HepG2 (cell line): ENCODE data around the gene TMBIM6. TPM values are rescaled to one million over a fixed set of nuclear protein-coding genes. Genes with fewer than 3 reads are reported as not detected.
A peak's percentile ranks its signal among the peaks of the same experiment; 100 is the strongest.
"Not testable (repeated sequence)": the region's sequence is repeated elsewhere in the genome, so short reads cannot be mapped to it uniquely, and the experiment has no call there.

ENCODE experiments used
- ATAC-seq: fragments of 200-7000 bp; cut with Tn5 transposase; 3 replicates; pipeline ENCODE4 v1.9.1; 2020; ENCODE audit warnings: mild to moderate bottlenecking, moderate library complexity
- BruUV-seq: library from RNA; stranded (reverse); fragments of 400-500 nt; replicated peaks from 2 replicates; lab custom pipeline; 2021; lab: Mats Ljungman, UMichigan
- CTCF ChIA-PET: fragments of 300-600 bp; formaldehyde crosslinking; extraction: SDS; loops from one replicate; lab custom pipeline; 2021; ENCODE audit warnings: low total read pairs, inconsistent platforms, low intra/inter-chr PET ratio; lab: Yijun Ruan, JAX
- POLR2A ChIA-PET: fragments of 350-600 bp; sonication (Branson Sonifier 250); formaldehyde crosslinking; loops from one replicate; lab custom pipeline; 2020; ENCODE audit warnings: antibody characterized with exemption, inconsistent platforms; lab: Yijun Ruan, JAX
- DNase-seq: peaks from one replicate; pipeline ENCODE4 v3.0.0-alpha.2; 2015; ENCODE audit warnings: low spot score
- FAIRE-seq: peaks from 3 replicates; lab custom pipeline; 2011; peaks lifted over from hg19 to GRCh38; lab: Jason Lieb, UNC
- H2AFZ ChIP-seq: one replicate; pipeline ENCODE4 v1.6.1; 2011; ENCODE audit warnings: low read length, inconsistent platforms
- H3K27ac ChIP-seq: fragments of 300-600 bp; 3 replicates; pipeline ENCODE4 v1.8.0; 2011; ENCODE audit warnings: mixed run types, mild to moderate bottlenecking, mixed read lengths, low read length, inconsistent platforms; ENCODE audit not compliant: insufficient read depth; ENCODE audit errors: extremely low read length
- H3K27me3 ChIP-seq, 2 experiments: fragments of 200-600 bp in 1 of 2; 2 replicates in 1 of 2; 3 replicates in 1 of 2; pipeline versions ENCODE4 v1.6.0 to v1.8.0; 2011; ENCODE audit warnings: low read length in 2 of 2, mild to moderate bottlenecking in 2 of 2, moderate library complexity in 2 of 2, inconsistent platforms in 1 of 2; ENCODE audit not compliant: insufficient read depth in 2 of 2, control insufficient read depth in 1 of 2
- H3K36me3 ChIP-seq, 2 experiments: fragments of 200-600 bp in 1 of 2; replicated peaks in 1 of 2; 2 replicates in 1 of 2; 3 replicates in 1 of 2; pipeline versions ENCODE4 v1.5.1 to v1.8.0; 2011; ENCODE audit warnings: low read length in 2 of 2, inconsistent platforms in 1 of 2; ENCODE audit not compliant: insufficient read depth in 2 of 2, control insufficient read depth in 1 of 2
- H3K4me1 ChIP-seq: 2 replicates; pipeline ENCODE4 v1.5.1; 2012; ENCODE audit warnings: low read length, inconsistent platforms; ENCODE audit not compliant: insufficient read depth
- H3K4me2 ChIP-seq: 2 replicates; pipeline ENCODE4 v1.6.0; 2011; ENCODE audit warnings: low read depth, low read length, inconsistent platforms
- H3K4me3 ChIP-seq, 3 experiments: fragments of 200-600 bp in 1 of 3; sonication (generic), shearing (Covaris generic) in 1 of 3; replicated peaks in 1 of 3; 2 replicates each; pipeline ENCODE4 v1.5.1; 2011 to 2016; ENCODE audit warnings: low read length in 3 of 3, inconsistent platforms in 2 of 3, low read depth in 2 of 3, mild to moderate bottlenecking in 2 of 3, control low read depth in 1 of 3, mixed read lengths in 1 of 3; ENCODE audit not compliant: insufficient read depth in 1 of 3
- H3K79me2 ChIP-seq: one replicate; pipeline ENCODE4 v1.6.1; 2011; ENCODE audit warnings: low read length, inconsistent platforms; ENCODE audit not compliant: insufficient read depth
- H3K9ac ChIP-seq: 2 replicates; pipeline ENCODE4 v1.6.0; 2011; ENCODE audit warnings: mild to moderate bottlenecking, low read depth, low read length, inconsistent platforms; ENCODE audit not compliant: insufficient read depth
- H3K9me3 ChIP-seq: 2 replicates; pipeline ENCODE4 v1.5.1; 2012; ENCODE audit warnings: mild to moderate bottlenecking, low read length
- H4K20me1 ChIP-seq: 2 replicates; pipeline ENCODE4 v1.6.0; 2011; ENCODE audit warnings: inconsistent platforms, mild to moderate bottlenecking, low read length, moderate library complexity; ENCODE audit not compliant: insufficient read depth
- ZNF12 ChIP-seq: sonication (generic); formaldehyde crosslinking; IDR thresholded peaks from 2 replicates; pipeline ENCODE4 v1.5.0; 2020; ENCODE audit warnings: missing genetic modification reagents
- WGBS: methylation state at CpG from one replicate; pipeline ENCODE4 v1.1.6; 2017; ENCODE audit warnings: low lambda C conversion rate; 5-methylcytosine and 5-hydroxymethylcytosine counted together
- in situ Hi-C: cut with HindIII; loops from 2 replicates; pipeline ENCODE4 v1.10.0; 2017; ENCODE audit warnings: low pct_unique_long_range_greater_than_20kb; ENCODE audit not compliant: extremely low pct_ligation_motif_present
- intact Hi-C: fragments of 100-400 bp; cut with micrococcal nuclease; formaldehyde crosslinking; loops from one replicate; pipeline ENCODE4 v1.10.0; 2022; ENCODE audit not compliant: unreplicated experiment
- polyA plus RNA-seq, 8 experiments: library from polyadenylated mRNA; depleted of rRNA in 3 of 8; stranded (reverse) in 7 of 8; unstranded in 1 of 8; fragments of >200 nt; fragmentation: Illumina TruSeq in 4 of 8; extraction: Trizol in 4 of 8; gene quantifications; 2 replicates each; pipeline versions ENCODE4 v1.2.1 to v1.2.3, GENCODE V29; 2011 to 2016; ENCODE audit warnings: low read depth in 4 of 8, missing spikeins in 1 of 8, mixed read lengths in 1 of 8; ENCODE audit not compliant: insufficient read depth in 1 of 8
- total RNA-seq, 5 experiments: library from RNA; depleted of rRNA; stranded (reverse); fragments of >200 nt; fragmentation: Illumina TruSeq; extraction: Trizol; gene quantifications; 2 replicates each; pipeline ENCODE4 v1.2.3, GENCODE V29; 2016; ENCODE audit warnings: low read depth in 1 of 5
- TF ChIP-seq, protein P1 (sequence below): sonication (generic); formaldehyde crosslinking; IDR thresholded peaks from 2 replicates; pipeline ENCODE4 v1.5.0; 2020; ENCODE audit warnings: mild to moderate bottlenecking, missing genetic modification reagents, moderate library complexity

TMBIM6 gene
- total and polyA plus RNA-seq, 2 of the 13 experiments (the other 11 are each of a cell fraction or from before 2014, with no cell fraction given): 412 to 468 TPM

DNA sequence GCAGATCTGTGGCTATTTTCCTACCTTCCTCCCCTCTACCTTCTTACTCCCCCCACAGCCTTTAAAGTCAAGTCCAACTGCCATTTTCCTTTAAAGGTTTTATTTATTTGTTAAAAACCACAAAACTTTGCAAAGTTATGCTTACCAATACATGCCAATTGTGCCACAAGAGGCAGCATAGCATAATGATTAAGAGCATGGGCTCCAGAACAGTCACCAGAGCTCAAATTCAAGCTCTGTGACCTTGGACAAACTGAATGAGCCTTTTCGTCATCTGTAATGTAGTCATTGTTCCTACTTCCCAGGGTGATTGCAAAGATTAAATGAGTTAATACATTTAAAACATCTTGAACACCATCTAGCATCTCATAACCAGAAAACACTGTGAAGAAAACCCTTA, 21.1 kb upstream of the TMBIM6 start:
- Histone ChIP-seq H3K4me3 (no peak overlapping the region), H4K20me1 (no peaks in the 10 kb centered on the region), H2AFZ (no peak overlapping the region), H3K9ac (no peak overlapping the region), H3K9me3 (no peaks in the 10 kb centered on the region), H3K27ac (no peak overlapping the region), H3K4me2 (no peak overlapping the region), H3K36me3 (no peaks in the 10 kb centered on the region), H3K27me3 (no peaks in the 10 kb centered on the region; a peak in 1 of 5 replicates), H3K4me1 (peaks cover 10% of the 10 kb centered on the region; the same call in 1 of the 2 replicates), H3K79me2 (no peaks in the 10 kb centered on the region)
- DNase-seq (peak; percentile 52), FAIRE-seq (no peak), ATAC-seq (peak; percentile 68)
- WGBS: 0% methylated on average over 1 of the region's 1 CpG
- in situ Hi-C loops: no loop called here
- no peak for TF ChIP-seq ZNF12
- TF ChIP-seq, protein P1, sequence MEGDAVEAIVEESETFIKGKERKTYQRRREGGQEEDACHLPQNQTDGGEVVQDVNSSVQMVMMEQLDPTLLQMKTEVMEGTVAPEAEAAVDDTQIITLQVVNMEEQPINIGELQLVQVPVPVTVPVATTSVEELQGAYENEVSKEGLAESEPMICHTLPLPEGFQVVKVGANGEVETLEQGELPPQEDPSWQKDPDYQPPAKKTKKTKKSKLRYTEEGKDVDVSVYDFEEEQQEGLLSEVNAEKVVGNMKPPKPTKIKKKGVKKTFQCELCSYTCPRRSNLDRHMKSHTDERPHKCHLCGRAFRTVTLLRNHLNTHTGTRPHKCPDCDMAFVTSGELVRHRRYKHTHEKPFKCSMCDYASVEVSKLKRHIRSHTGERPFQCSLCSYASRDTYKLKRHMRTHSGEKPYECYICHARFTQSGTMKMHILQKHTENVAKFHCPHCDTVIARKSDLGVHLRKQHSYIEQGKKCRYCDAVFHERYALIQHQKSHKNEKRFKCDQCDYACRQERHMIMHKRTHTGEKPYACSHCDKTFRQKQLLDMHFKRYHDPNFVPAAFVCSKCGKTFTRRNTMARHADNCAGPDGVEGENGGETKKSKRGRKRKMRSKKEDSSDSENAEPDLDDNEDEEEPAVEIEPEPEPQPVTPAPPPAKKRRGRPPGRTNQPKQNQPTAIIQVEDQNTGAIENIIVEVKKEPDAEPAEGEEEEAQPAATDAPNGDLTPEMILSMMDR (CRISPR knock-in tag): peak; percentile 17; the same call in 1 of the 2 replicates
- no TSS peak for BruUV-seq
- POLR2A ChIA-PET: interaction anchor here (0.7 to 1.3 kb wide), 2 partner anchors 21 to 77 kb away, joined by 4 to 9 read pairs; partner anchors contain the start of gene TMBIM6
- intact Hi-C loops: loop anchor here (10.0 kb wide), 1 partner anchor 55 kb away; no protein-coding TSS in a partner anchor
- CTCF ChIA-PET: no interaction called here

DNA sequence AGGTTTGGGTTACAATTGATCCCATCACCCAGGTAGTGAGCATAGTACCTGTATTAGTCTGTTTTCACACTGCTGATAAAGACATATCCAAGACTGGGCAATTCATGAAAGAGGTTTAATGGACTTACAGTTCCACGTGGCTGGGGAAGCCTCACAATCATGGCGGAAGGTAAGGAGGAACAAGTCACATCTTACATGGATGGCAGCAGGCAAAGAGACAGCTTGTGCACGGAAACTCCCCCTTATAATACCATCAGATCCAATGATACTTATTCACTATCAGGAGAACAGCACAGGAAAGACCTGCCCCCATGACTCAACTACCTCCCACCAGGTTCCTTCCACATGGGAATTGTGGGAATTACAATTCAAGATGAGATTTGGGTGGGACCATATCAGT, 20.0 kb upstream of the TMBIM6 start:
- FAIRE-seq, BruUV-seq, H3K4me2 ChIP-seq, H3K9me3 ChIP-seq, H3K79me2 ChIP-seq, ATAC-seq, H2AFZ ChIP-seq, H3K36me3 ChIP-seq, H3K4me3 ChIP-seq, DNase-seq, in situ Hi-C loops, H3K27me3 ChIP-seq, POLR2A ChIA-PET, H3K27ac ChIP-seq, H4K20me1 ChIP-seq, CTCF ChIA-PET, H3K9ac ChIP-seq: not testable (repeated sequence)
- intact Hi-C loops: loop anchor here (10.0 kb wide), 1 partner anchor 53 kb away; no protein-coding TSS in a partner anchor
- WGBS: 27% methylated on average over 3 of the region's 3 CpGs
- peaks cover 10% of the 10 kb centered on the region; the same call in 1 of the 2 replicates for H3K4me1 ChIP-seq
